Left ventricle myocardium superior (tissue), 1 donor: ENCODE data around the gene TPO. TPM values are rescaled to one million over a fixed set of nuclear protein-coding genes. Genes with fewer than 3 reads are reported as not detected.

Experiments
- ATAC-seq: fragments of 200-7000 bp; cut with Tn5 transposase; one replicate; pipeline ENCODE4 v1.9.1; 2020; ENCODE audit warnings: mild to moderate bottlenecking, moderate library complexity
- DNase-seq: peaks from one replicate; pipeline ENCODE4 v3.0.0-alpha.2; 2020
- intact Hi-C: fragments of 100-400 bp; cut with micrococcal nuclease; formaldehyde crosslinking; loops from one replicate; pipeline ENCODE4 v1.11.0; 2022
- total RNA-seq: library from RNA; stranded (reverse); fragmentation: NEBNext Ultra II Directional; extraction: Animal tissue kit (Norgen Biotek cat#: 25700); gene quantifications from one replicate; pipeline ENCODE4 v1.2.1, GENCODE V29; 2021
- donor health status: DM: no; HTN: yes; CAD: no; lungs with severe emphysema.

Gene TPO
- total RNA-seq, 1 donor from 2014 or later, result 10.0 TPM

- DNase-seq, result no peak
- ATAC-seq, result no peak
- intact Hi-C loops, result loop anchor here (10.0 kb wide), 1 partner anchor 688 kb away; no protein-coding TSS in a partner anchor
Measured at GRCh38 chr2:1542971-1543370, 129.7 kb downstream of the TPO start.

- intact Hi-C loops, result loop anchor here (10.0 kb wide), 1 partner anchor 689 kb away; no protein-coding TSS in a partner anchor
- no peak for ATAC-seq
Measured at GRCh38 chr2:1543776-1544477, 130.7 kb downstream of the TPO start.

GRCh38 chr2:1544478-1545069, 131.3 kb downstream of the TPO start:
- no peak for ATAC-seq
- no peak for DNase-seq
- intact Hi-C loops, result loop anchor here (10.0 kb wide), 1 partner anchor 690 kb away; no protein-coding TSS in a partner anchor

More at GRCh38 chr2:1543776-1544477, 130.7 kb downstream of the TPO start:
- no peak for DNase-seq

GRCh38 chr2:1546023-1546591, 132.8 kb downstream of the TPO start:
- DNase-seq, result no peak
- intact Hi-C loops, result loop anchor here (10.0 kb wide), 1 partner anchor 691 kb away; no protein-coding TSS in a partner anchor
- ATAC-seq, result peak; percentile 24

GRCh38 chr2:1546901-1547300, 133.6 kb downstream of the TPO start:
- DNase-seq (no peak), ATAC-seq (no peak)
- intact Hi-C loops, result loop anchor here (10.0 kb wide), 1 partner anchor 692 kb away; no protein-coding TSS in a partner anchor

GRCh38 chr2:1548910-1549673, 135.8 kb downstream of the TPO start:
- DNase-seq (peak; percentile 29), ATAC-seq (no peak)
- intact Hi-C loops, result loop anchor here (10.0 kb wide), 1 partner anchor 694 kb away; no protein-coding TSS in a partner anchor

- DNase-seq, result peak; percentile 21
- intact Hi-C loops, result loop anchor here (10.0 kb wide), 1 partner anchor 1315 kb away; no protein-coding TSS in a partner anchor
- ATAC-seq, result no peak
Measured at GRCh38 chr2:1550076-1550475, 136.8 kb downstream of the TPO start.

- peak; percentile 84 for DNase-seq
- intact Hi-C loops, result loop anchor here (10.0 kb wide), 1 partner anchor 1316 kb away; no protein-coding TSS in a partner anchor
- ATAC-seq, result peak; percentile 85
Measured at GRCh38 chr2:1550658-1551316, 137.5 kb downstream of the TPO start.

- DNase-seq (no peak), ATAC-seq (no peak)
- intact Hi-C loops, result loop anchor here (10.0 kb wide), 1 partner anchor 1317 kb away; no protein-coding TSS in a partner anchor
Measured at GRCh38 chr2:1551905-1552304, 138.6 kb downstream of the TPO start.

- intact Hi-C loops, result loop anchor here (10.0 kb wide), 1 partner anchor 1318 kb away; no protein-coding TSS in a partner anchor
- DNase-seq, result no peak
Measured at GRCh38 chr2:1552611-1553010, 139.3 kb downstream of the TPO start.

GRCh38 chr2:1553671-1554295, 140.5 kb downstream of the TPO start:
- no peak for DNase-seq
- intact Hi-C loops, result loop anchor here (10.0 kb wide), 1 partner anchor 1319 kb away; no protein-coding TSS in a partner anchor
- no peak for ATAC-seq

More at GRCh38 chr2:1552611-1553010, 139.3 kb downstream of the TPO start:
- no peak for ATAC-seq

- intact Hi-C loops, result loop anchor here (10.0 kb wide), 1 partner anchor 1321 kb away; no protein-coding TSS in a partner anchor
- DNase-seq (no peak), ATAC-seq (no peak)
Measured at GRCh38 chr2:1556286-1556685, 143.0 kb downstream of the TPO start.

- ATAC-seq, result peak; percentile 35
- DNase-seq, result peak; percentile 23
- intact Hi-C loops, result loop anchor here (10.0 kb wide), 1 partner anchor 1322 kb away; no protein-coding TSS in a partner anchor
Measured at GRCh38 chr2:1556776-1557466, 143.7 kb downstream of the TPO start.

- intact Hi-C loops, result loop anchor here (10.0 kb wide), 1 partner anchor 1323 kb away; no protein-coding TSS in a partner anchor
- ATAC-seq, result no peak
- DNase-seq, result peak; percentile 27
Measured at GRCh38 chr2:1557467-1557820, 144.2 kb downstream of the TPO start.

- DNase-seq (peak; percentile 24), ATAC-seq (no peak)
- intact Hi-C loops, result loop anchor here (10.0 kb wide), 1 partner anchor 1325 kb away; no protein-coding TSS in a partner anchor
Measured at GRCh38 chr2:1559589-1560175, 146.4 kb downstream of the TPO start.

GRCh38 chr2:1561259-1561658, 148.0 kb downstream of the TPO start:
- no peak for ATAC-seq
- intact Hi-C loops, result no loop called here
- DNase-seq, result no peak
